Stimulated activated CD8-positive, alpha-beta memory T cell treated with anti-CD3 and anti-CD28 coated beads, Interleukin-15, amount 100 ng/mL, for 48 hours (primary cell): ENCODE measurements around the gene FYN.
"Not testable (repeated sequence)": the region's sequence is repeated elsewhere in the genome, so short reads cannot be mapped to it uniquely, and the experiment has no call there.

Source experiments
- DNase-seq, 2 donors: peaks; one replicate each; pipeline ENCODE4 v3.0.0-alpha.2; 2020; ENCODE audit warnings: low read depth in 2 of 2

The FYN gene

DNA sequence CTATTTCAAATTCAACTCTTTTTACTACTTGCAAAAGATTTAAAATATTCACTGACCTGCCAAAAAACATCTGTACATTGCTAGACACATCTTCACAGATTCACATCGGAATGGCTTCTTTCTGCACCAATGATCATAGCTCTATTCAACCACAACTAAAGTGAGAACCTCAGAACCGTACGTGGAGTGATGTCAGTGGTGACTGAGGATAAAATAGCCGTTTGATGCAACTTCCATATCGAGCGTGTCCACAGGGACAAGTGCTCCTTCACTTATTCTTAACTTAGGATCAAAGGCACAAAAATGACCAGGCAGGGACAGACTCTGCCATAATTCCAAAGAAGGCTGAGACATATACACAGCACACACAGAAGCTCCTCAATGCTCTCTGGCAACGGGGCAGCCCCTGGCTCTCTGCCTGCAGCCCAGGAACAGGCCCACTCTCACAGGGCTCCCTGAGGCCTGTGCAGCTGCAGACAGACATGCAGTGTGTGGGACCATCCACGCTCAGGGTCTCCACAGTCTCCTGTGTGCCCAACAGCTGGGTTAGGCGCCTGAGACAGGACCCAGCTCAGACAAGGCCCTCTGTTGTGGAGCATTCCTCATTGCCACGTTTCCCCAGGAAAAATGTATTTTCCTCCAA, 22.8 kb downstream of the FYN start:
- DNase-seq: no peak

DNA sequence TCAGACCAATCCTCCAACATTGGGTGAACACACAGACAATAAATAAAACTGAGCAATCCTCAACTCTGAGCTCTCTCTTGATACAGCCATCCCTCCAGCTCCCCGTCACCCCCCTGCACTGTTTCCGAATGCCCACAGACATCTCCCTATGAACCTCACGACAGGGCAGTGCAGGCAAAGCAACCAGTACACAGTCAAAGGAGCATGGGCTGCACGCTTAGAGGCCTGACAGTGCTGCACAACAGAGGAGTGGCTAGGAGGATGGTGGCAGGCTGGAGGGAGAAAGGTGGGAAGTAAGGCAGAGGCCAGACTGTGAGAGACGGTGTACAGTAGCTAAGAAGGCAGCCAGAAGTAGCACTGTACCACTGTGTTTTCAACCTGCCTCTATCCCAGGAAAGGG, 24.0 kb downstream of the FYN start:
- DNase-seq: no peak

DNA sequence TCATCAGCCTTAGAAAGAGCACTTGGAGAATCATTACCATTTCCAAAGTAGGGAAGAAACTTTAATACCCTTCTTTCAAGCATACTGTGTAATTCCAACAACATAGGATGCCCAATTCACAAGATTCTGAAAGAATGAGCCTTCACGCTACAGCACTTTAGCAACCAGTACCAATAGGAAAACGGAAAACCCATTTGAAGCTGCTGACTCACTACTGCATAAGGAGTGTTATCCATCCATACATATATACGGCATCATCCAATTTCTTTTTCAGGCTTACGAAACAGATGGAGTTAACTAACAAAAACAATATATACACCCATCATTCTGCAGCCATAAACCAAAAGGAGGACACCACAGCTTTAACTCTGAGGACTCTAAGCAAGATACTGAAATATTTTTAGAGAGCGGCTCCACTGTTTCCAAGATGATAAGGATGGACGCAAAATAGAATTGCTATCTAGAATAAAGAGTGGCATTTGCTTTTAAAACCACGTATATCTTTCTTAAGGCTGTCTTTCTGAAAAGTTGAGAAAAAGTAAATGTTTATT, 24.9 kb downstream of the FYN start:
- no peak for DNase-seq

- DNase-seq: no peak
These were observed 26.5 kb downstream of the FYN start for GRCh38 chr6:111846492-111847409.

GRCh38 chr6:111846066-111846465, 27.2 kb downstream of the FYN start:
- no peak for DNase-seq

DNA sequence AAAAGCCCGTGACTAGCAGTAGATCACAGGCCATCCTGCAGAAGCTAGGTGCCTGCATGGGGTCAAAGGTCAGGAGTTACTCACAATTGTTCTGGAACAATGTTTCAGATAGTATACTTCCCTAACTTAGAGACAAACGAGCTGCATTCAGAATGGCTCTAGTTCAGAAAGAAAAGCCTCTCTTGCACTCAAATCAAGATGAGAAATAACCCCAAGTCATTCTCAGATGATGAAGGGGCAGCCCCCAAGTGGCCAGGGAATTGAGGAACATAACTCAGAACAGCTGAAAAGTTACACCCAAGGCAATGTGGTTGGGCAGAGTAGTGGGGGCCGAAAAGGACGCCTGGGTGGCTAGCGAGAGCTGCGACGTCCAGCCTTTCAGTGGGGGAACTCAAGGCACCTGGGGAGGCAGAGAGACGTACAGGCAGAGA, 27.8 kb downstream of the FYN start:
- no peak for DNase-seq

GRCh38 chr6:111844921-111845320, 28.3 kb downstream of the FYN start:
- DNase-seq: no peak

DNA sequence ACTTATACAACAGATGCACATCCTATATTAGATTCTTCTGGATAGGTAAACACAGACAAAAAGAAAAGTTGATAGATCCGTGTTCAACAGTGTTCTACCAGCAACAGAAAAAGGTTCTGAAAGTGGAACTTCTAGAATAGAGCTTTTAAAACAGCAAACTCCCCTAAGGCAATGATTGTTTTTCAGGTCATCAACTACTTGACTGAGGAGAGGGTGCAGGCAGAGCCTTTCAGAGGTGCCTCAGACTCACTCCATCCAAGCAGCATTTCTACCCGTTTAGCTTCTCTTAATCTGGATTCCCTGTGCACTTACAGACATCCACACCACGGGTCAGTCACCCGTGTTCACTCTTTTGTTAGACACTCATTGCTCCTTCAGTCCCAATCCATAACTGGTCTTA, 28.9 kb downstream of the FYN start:
- no peak for DNase-seq

- peak; percentile 49 to 50 for DNase-seq
These were observed 29.7 kb downstream of the FYN start for GRCh38 chr6:111843347-111844147.

GRCh38 chr6:111842891-111843290, 30.4 kb downstream of the FYN start:
- no peak for DNase-seq

- no peak for DNase-seq
These were observed 30.9 kb downstream of the FYN start for GRCh38 chr6:111842271-111842822.

GRCh38 chr6:111841822-111842221, 31.4 kb downstream of the FYN start:
- peak in 1 of 2 donors; percentile 36 for DNase-seq

- DNase-seq: no peak
These were observed 32.4 kb downstream of the FYN start for GRCh38 chr6:111840803-111841202.

DNA sequence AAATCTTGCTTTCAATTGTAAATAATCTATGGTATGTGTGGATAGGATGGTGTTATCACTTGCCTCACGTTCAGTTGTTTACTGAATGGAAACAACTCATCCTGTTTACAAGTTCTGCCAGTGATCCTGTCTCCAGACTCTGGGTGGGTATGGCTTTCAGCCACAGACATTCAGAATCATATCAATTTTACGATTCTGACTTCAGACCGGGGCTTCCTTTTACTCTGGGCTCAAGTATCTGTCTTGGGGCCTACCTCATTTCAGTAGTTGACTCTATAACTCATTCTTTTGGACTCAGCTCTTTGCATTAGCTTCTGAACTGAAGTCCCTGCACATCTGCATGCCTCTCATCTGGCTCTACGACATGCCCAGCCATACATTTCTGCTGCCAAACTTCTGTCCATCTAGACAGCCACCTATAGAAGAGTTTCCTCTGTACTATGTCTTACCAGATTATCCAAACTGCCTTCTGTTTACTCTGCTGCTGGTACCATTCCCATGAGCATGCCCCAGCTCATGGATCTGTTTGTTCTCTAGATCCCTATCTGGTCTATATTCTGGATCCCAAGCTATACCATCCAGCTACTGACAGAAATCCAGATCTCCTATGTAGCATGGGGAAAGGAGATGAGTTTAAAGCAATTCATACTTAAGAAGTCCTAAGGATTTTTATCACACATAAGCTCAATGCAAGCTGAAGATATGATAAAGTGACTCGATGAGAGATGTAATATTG, 34.3 kb downstream of the FYN start:
- DNase-seq: no peak

GRCh38 chr6:111837641-111838500, 35.4 kb downstream of the FYN start:
- DNase-seq: peak; percentile 53 to 61

DNA sequence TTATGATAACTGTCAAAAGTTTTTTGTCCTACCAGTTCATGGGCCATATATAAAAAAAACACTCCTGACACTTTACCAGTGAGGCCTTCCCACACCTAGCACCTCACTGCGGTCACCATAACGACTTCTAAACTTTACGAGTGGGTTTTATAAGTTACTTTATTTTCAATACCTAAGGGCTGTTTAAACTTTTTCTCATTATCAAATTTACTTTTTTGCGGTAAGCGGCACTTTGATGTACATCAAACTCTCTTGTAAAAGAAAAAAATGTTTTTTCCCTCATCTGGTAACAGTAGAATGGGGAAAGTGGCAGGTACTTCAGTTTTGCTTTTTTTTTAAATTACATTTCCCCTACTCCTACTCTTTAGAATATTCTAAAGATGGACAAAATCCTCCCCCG, 36.2 kb downstream of the FYN start:
- no peak for DNase-seq

DNA sequence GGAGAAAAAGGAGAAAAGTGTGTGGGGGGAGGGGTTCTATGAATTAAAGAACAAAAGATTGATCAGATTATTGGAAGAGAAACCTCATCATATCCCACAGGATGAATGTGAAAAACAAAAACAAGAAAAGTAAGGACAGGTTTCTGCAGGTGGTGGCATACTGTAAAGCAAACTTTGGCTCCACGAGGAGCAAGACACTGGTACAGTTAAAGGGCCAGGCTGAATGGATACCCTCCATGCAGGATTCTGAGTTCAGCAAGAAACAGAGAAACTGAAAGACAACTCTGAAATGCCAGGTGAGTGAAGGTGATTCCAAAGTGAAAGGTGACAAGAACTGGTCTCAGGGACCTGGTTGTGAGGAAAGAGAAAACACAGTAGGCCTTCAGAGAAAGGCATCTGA, 37.4 kb downstream of the FYN start:
- DNase-seq: no peak

- DNase-seq: not testable (repeated sequence)
These were observed 37.9 kb downstream of the FYN start for GRCh38 chr6:111835398-111835797.

GRCh38 chr6:111834356-111834755, 38.9 kb downstream of the FYN start:
- no peak for DNase-seq

GRCh38 chr6:111832833-111833418, 40.3 kb downstream of the FYN start:
- no peak for DNase-seq
